Type B pancreatic cell (in vitro differentiated cells): ENCODE results near the gene MMRN1. TPM values are rescaled to one million over a fixed set of nuclear protein-coding genes. Genes with fewer than 3 reads are reported as not detected.

ENCODE experiments used
- DNase-seq: peaks from one replicate; pipeline ENCODE4 v3.0.0; 2021; ENCODE audit warnings: mixed read lengths; ENCODE audit not compliant: unreplicated experiment; ENCODE audit errors: extremely low spot score
- H3K27ac Mint-ChIP-seq: 2 replicates; pipeline ENCODE4 v1.8.0; 2021; ENCODE audit warnings: mild to moderate bottlenecking, mixed read lengths
- H3K27me3 Mint-ChIP-seq: 2 replicates; pipeline ENCODE4 v1.8.0; 2021; ENCODE audit warnings: mixed read lengths
- H3K36me3 Mint-ChIP-seq: 2 replicates; pipeline ENCODE4 v1.8.0; 2021; ENCODE audit warnings: mixed read lengths
- H3K4me1 Mint-ChIP-seq: one replicate; pipeline ENCODE4 v1.8.0; 2021; ENCODE audit warnings: mixed read lengths; ENCODE audit not compliant: unreplicated experiment
- H3K4me3 Mint-ChIP-seq: 2 replicates; pipeline ENCODE4 v1.8.0; 2021; ENCODE audit warnings: mild to moderate bottlenecking, mixed read lengths
- H3K9me3 Mint-ChIP-seq: 2 replicates; pipeline ENCODE4 v1.8.0; 2021; ENCODE audit warnings: mixed read lengths
- CTCF ChIP-seq: fragments of 200-600 bp; sonication (generic); conservative IDR thresholded peaks from 2 replicates; pipeline ENCODE4 v1.5.0; 2021; ENCODE audit warnings: antibody characterized with exemption, mild to moderate bottlenecking
- long read RNA-seq: library from polyadenylated mRNA; unstranded; transcript quantifications from one replicate; pipeline ENCODE4 v2.0.0, GENCODE V29; 2020
- total RNA-seq: library from RNA; stranded (reverse); gene quantifications from 2 replicates; pipeline ENCODE4 v1.2.1, GENCODE V29; 2021; ENCODE audit warnings: low replicate concordance

The MMRN1 gene
- 0.17 and 4.7 TPM in 2 replicates for total RNA-seq
- long read RNA-seq, partial matches to known transcripts, result 2 of 2 reads
- long read RNA-seq, other reads (novel, unspliced or antisense), result 0 of 2 reads

GRCh38 chr4:89894649-89895550, at the start of gene MMRN1:
Gene MMRN1, plus strand, starts transcription at chr4:89894854. Its CDS starts 118 bp downstream, at chr4:89894972.
- DNase-seq, result no peak
- H3K27me3 Mint-ChIP-seq, result no peaks in the 10 kb centered on the region
- H3K4me1 Mint-ChIP-seq, result peaks cover 4% of the 10 kb centered on the region
- H3K4me3 Mint-ChIP-seq, result no peak within 1 kb of the TSS
- no peaks in the 10 kb centered on the region for H3K36me3 Mint-ChIP-seq
- no peak for TF ChIP-seq CTCF
- H3K9me3 Mint-ChIP-seq, result no peaks in the 10 kb centered on the region
- H3K27ac Mint-ChIP-seq, result no peak within 1 kb of the TSS

GRCh38 chr4:89847571-89848325, 46.9 kb upstream of the MMRN1 start:
- peaks cover 4% of the 10 kb centered on the region for H3K36me3 Mint-ChIP-seq
- H3K9me3 Mint-ChIP-seq, result peaks cover 11% of the 10 kb centered on the region
- no peaks in the 10 kb centered on the region for H3K4me1 Mint-ChIP-seq
- no peak for DNase-seq
- H3K4me3 Mint-ChIP-seq, result no peak overlapping the region
- no peaks in the 10 kb centered on the region for H3K27me3 Mint-ChIP-seq
- no peak for TF ChIP-seq CTCF
- H3K27ac Mint-ChIP-seq, result no peak overlapping the region

GRCh38 chr4:89855236-89855635, 39.4 kb upstream of the MMRN1 start:
- H3K27ac Mint-ChIP-seq, result no peak overlapping the region

GRCh38 chr4:89860971-89861370, 33.7 kb upstream of the MMRN1 start:
- no peaks in the 10 kb centered on the region for H3K27me3 Mint-ChIP-seq
- no peaks in the 10 kb centered on the region for H3K4me1 Mint-ChIP-seq
- H3K27ac Mint-ChIP-seq, result no peak overlapping the region
- DNase-seq, result no peak
- no peak for TF ChIP-seq CTCF
- H3K4me3 Mint-ChIP-seq, result no peak overlapping the region
- H3K9me3 Mint-ChIP-seq, result no peaks in the 10 kb centered on the region
- H3K36me3 Mint-ChIP-seq, result no peaks in the 10 kb centered on the region

More at GRCh38 chr4:89855236-89855635, 39.4 kb upstream of the MMRN1 start:
- DNase-seq, result no peak
- no peak overlapping the region for H3K4me3 Mint-ChIP-seq
- H3K4me1 Mint-ChIP-seq, result no peaks in the 10 kb centered on the region
- H3K27me3 Mint-ChIP-seq, result no peaks in the 10 kb centered on the region
- H3K9me3 Mint-ChIP-seq, result peaks cover 7% of the 10 kb centered on the region
- no peak for TF ChIP-seq CTCF
- peaks cover 4% of the 10 kb centered on the region for H3K36me3 Mint-ChIP-seq

GRCh38 chr4:89863533-89863932, 31.1 kb upstream of the MMRN1 start:
- Mint-ChIP-seq H3K4me1 (no peaks in the 10 kb centered on the region), H3K4me3 (no peak overlapping the region), H3K36me3 (no peaks in the 10 kb centered on the region), H3K27ac (no peak overlapping the region), H3K27me3 (no peaks in the 10 kb centered on the region), H3K9me3 (no peaks in the 10 kb centered on the region)
- no peak for TF ChIP-seq CTCF
- no peak for DNase-seq
